SIG-M5 treated with dmso at 0.1 percent for 504 hours (cell line): ENCODE results near the gene CNIH2.

Experiments
- DNase-seq: peaks from one replicate; lab custom pipeline; 2025; ENCODE audit not compliant: unreplicated experiment; lab: John Stamatoyannopoulos, UW

The CNIH2 gene

GRCh38 chr11:66327171-66328030 lies 49.4 kb downstream of the CNIH2 start:
- DNase-seq = no peak

GRCh38 chr11:66328031-66328301 lies 50.0 kb downstream of the CNIH2 start:
- DNase-seq = no peak

- peak; percentile 72 for DNase-seq
These were observed 50.5 kb downstream of the CNIH2 start for GRCh38 chr11:66328302-66329144.

- no peak for DNase-seq
These were observed 51.2 kb downstream of the CNIH2 start for GRCh38 chr11:66329165-66329673.

GRCh38 chr11:66330931-66331330 lies 53.0 kb downstream of the CNIH2 start:
- DNase-seq = no peak

- no peak for DNase-seq
These were observed 53.8 kb downstream of the CNIH2 start for GRCh38 chr11:66331542-66332370.

- no peak for DNase-seq
These were observed 54.6 kb downstream of the CNIH2 start for GRCh38 chr11:66332371-66333219.

GRCh38 chr11:66333220-66333877 lies 55.4 kb downstream of the CNIH2 start:
- no peak for DNase-seq
